Stimulated activated CD4-positive, alpha-beta T cell treated with anti-CD3 and anti-CD28 coated beads, Interleukin-4, amount 100 ng/mL, for 1 hour (primary cell): ENCODE measurements around the gene SRGAP1.
"Not testable (repeated sequence)": the region's sequence is repeated elsewhere in the genome, so short reads cannot be mapped to it uniquely, and the experiment has no call there.

ENCODE experiments used
- DNase-seq: peaks from one replicate; pipeline ENCODE4 v3.0.0-alpha.2; 2020

Gene SRGAP1

GRCh38 chr12:64181430-64182291 lies 337.2 kb downstream of the SRGAP1 start:
- no peak for DNase-seq

- DNase-seq: no peak
These were observed 339.7 kb downstream of the SRGAP1 start for GRCh38 chr12:64184216-64184615.

GRCh38 chr12:64186789-64187188 lies 342.3 kb downstream of the SRGAP1 start:
- no peak for DNase-seq

GRCh38 chr12:64187370-64187769 lies 342.9 kb downstream of the SRGAP1 start:
- no peak for DNase-seq

GRCh38 chr12:64187794-64188193 lies 343.3 kb downstream of the SRGAP1 start:
- DNase-seq: no peak

- DNase-seq: no peak
These were observed 345.0 kb downstream of the SRGAP1 start for GRCh38 chr12:64189530-64189929.

GRCh38 chr12:64190140-64190539 lies 345.6 kb downstream of the SRGAP1 start:
- no peak for DNase-seq

GRCh38 chr12:64192644-64193444 lies 348.3 kb downstream of the SRGAP1 start:
- DNase-seq: no peak

- no peak for DNase-seq
These were observed 349.4 kb downstream of the SRGAP1 start for GRCh38 chr12:64193931-64194330.

GRCh38 chr12:64194333-64195149 lies 350.0 kb downstream of the SRGAP1 start:
- DNase-seq: no peak

- DNase-seq: not testable (repeated sequence)
These were observed 351.3 kb downstream of the SRGAP1 start for GRCh38 chr12:64195841-64196240.

- no peak for DNase-seq
These were observed 358.5 kb downstream of the SRGAP1 start for GRCh38 chr12:64203036-64203435.

GRCh38 chr12:64203775-64204174 lies 359.3 kb downstream of the SRGAP1 start:
- DNase-seq: no peak

- no peak for DNase-seq
These were observed 361.0 kb downstream of the SRGAP1 start for GRCh38 chr12:64205542-64205941.

- DNase-seq: no peak
These were observed 363.0 kb downstream of the SRGAP1 start for GRCh38 chr12:64207453-64207852.
